Suppressor macrophage treated with lipopolysaccharide for 4 hours (primary cell): ENCODE measurements around the gene CAPZA2.
"Not testable (repeated sequence)": the region's sequence is repeated elsewhere in the genome, so short reads cannot be mapped to it uniquely, and the experiment has no call there.

Experiments
- DNase-seq: peaks from one replicate; pipeline ENCODE4 v3.0.0-alpha.2; 2020

CAPZA2 gene

GRCh38 chr7:116955801-116956476, 93.6 kb downstream of the CAPZA2 start:
- DNase-seq: no peak

- DNase-seq: no peak
Measured at GRCh38 chr7:116956477-116956804, 94.1 kb downstream of the CAPZA2 start.

GRCh38 chr7:116957874-116958273, 95.5 kb downstream of the CAPZA2 start:
- DNase-seq: no peak

GRCh38 chr7:116961966-116962673, 99.7 kb downstream of the CAPZA2 start:
- DNase-seq: not testable (repeated sequence)

- no peak for DNase-seq
Measured at GRCh38 chr7:116963234-116963633, 100.8 kb downstream of the CAPZA2 start.

- DNase-seq: no peak
Measured at GRCh38 chr7:116966601-116967000, 104.2 kb downstream of the CAPZA2 start.

GRCh38 chr7:116967254-116967922, 105.0 kb downstream of the CAPZA2 start:
- no peak for DNase-seq

GRCh38 chr7:116967983-116968382, 105.6 kb downstream of the CAPZA2 start:
- no peak for DNase-seq

GRCh38 chr7:116968631-116969030, 106.2 kb downstream of the CAPZA2 start:
- DNase-seq: no peak

- DNase-seq: no peak
Measured at GRCh38 chr7:116969371-116969902, 107.0 kb downstream of the CAPZA2 start.

GRCh38 chr7:116970238-116970910, 108.0 kb downstream of the CAPZA2 start:
- peak; percentile 33 for DNase-seq

GRCh38 chr7:116971153-116971552, 108.8 kb downstream of the CAPZA2 start:
- not testable (repeated sequence) for DNase-seq
